GM12878 (cell line): ENCODE measurements around the gene PKM. TPM values are rescaled to one million over a fixed set of nuclear protein-coding genes. Genes with fewer than 3 reads are reported as not detected.

Source experiments
- ATAC-seq: fragments of 200-7000 bp; cut with Tn5 transposase; 3 replicates; pipeline ENCODE4 v1.9.1; 2020; ENCODE audit warnings: mild to moderate bottlenecking, moderate library complexity
- BruUV-seq: library from RNA; stranded (reverse); fragments of 400-500 nt; replicated peaks from 2 replicates; lab custom pipeline; 2021; lab: Mats Ljungman, UMichigan
- CTCF ChIA-PET: fragments of 300-600 bp; sonication (Branson Sonifier 250); formaldehyde crosslinking; extraction: SDS; loops from one replicate; lab custom pipeline; 2021; ENCODE audit warnings: inconsistent platforms; lab: Yijun Ruan, JAX
- POLR2A ChIA-PET: fragments of 350-600 bp; formaldehyde crosslinking; extraction: SDS; loops from one replicate; lab custom pipeline; 2021; ENCODE audit warnings: inconsistent platforms; lab: Charles Lee
- RAD21 ChIA-PET: fragments of 300-600 bp; sonication (Branson Sonifier 250); formaldehyde crosslinking; loops from one replicate; lab custom pipeline; 2023; ENCODE audit warnings: antibody characterized with exemption; ENCODE audit not compliant: unreplicated experiment; lab: Charles Lee
- SMC1A ChIA-PET: fragments of 300-600 bp; sonication (Branson Sonifier 250); formaldehyde crosslinking; loops from one replicate; lab custom pipeline; 2023; ENCODE audit not compliant: unreplicated experiment, uncharacterized antibody; lab: Charles Lee
- DNase-seq: peaks from one replicate; pipeline ENCODE4 v3.0.0-alpha.2; 2011; ENCODE audit warnings: low read depth, low spot score
- FAIRE-seq: peaks from 3 replicates; lab custom pipeline; 2011; peaks lifted over from hg19 to GRCh38; lab: Jason Lieb, UNC
- H2AFZ ChIP-seq: 2 replicates; pipeline ENCODE4 v1.6.0; 2011; ENCODE audit warnings: low read depth, low read length, control low read depth; ENCODE audit not compliant: control insufficient read depth
- H3K27ac ChIP-seq: 2 replicates; pipeline ENCODE4 v1.5.1; 2011; ENCODE audit warnings: control low read depth; ENCODE audit not compliant: control insufficient read depth, insufficient read depth
- H3K27me3 ChIP-seq, 2 experiments: replicated peaks in 1 of 2; 2 replicates each; pipeline versions ENCODE4 v1.6.0 to v1.6.1; 2011; ENCODE audit warnings: low read length in 1 of 2; ENCODE audit not compliant: control insufficient read depth in 2 of 2, insufficient read depth in 2 of 2
- H3K36me3 ChIP-seq, 2 experiments: 2 replicates each; pipeline ENCODE4 v1.5.1; 2011; ENCODE audit warnings: low read length in 1 of 2; ENCODE audit not compliant: control insufficient read depth in 2 of 2, insufficient read depth in 2 of 2
- H3K4me1 ChIP-seq: 2 replicates; pipeline ENCODE4 v1.6.1; 2011; ENCODE audit warnings: mild to moderate bottlenecking, low read length, moderate library complexity, mixed read lengths; ENCODE audit not compliant: control insufficient read depth, insufficient read depth
- H3K4me2 ChIP-seq: 2 replicates; pipeline ENCODE4 v1.6.0; 2011; ENCODE audit warnings: control low read depth; ENCODE audit not compliant: control insufficient read depth, insufficient read depth
- H3K4me3 ChIP-seq: fragments of 200-600 bp; sonication (generic); 2 replicates; pipeline ENCODE4 v1.5.1; 2016
- H3K79me2 ChIP-seq: 2 replicates; pipeline ENCODE4 v1.6.0; 2011; ENCODE audit warnings: low read length; ENCODE audit not compliant: control insufficient read depth, insufficient read depth
- H3K9ac ChIP-seq: 2 replicates; pipeline ENCODE4 v1.8.0; 2011; ENCODE audit warnings: low read length, control low read depth, mixed read lengths; ENCODE audit not compliant: control insufficient read depth, insufficient read depth
- H3K9me3 ChIP-seq: replicated peaks from 3 replicates; pipeline ENCODE4 v1.5.1; 2011; ENCODE audit warnings: mild to moderate bottlenecking, low read length; ENCODE audit not compliant: control insufficient read depth, insufficient read depth
- H4K20me1 ChIP-seq: 2 replicates; pipeline ENCODE4 v1.6.0; 2011; ENCODE audit not compliant: control insufficient read depth, insufficient read depth
- HDAC2 ChIP-seq: fragments of 200-600 bp; sonication (generic); IDR thresholded peaks from 2 replicates; pipeline ENCODE4 v1.6.1; 2017
- KDM1A ChIP-seq: fragments of 200-600 bp; sonication (generic); IDR thresholded peaks from 2 replicates; pipeline ENCODE4 v1.6.1; 2016; ENCODE audit warnings: borderline replicate concordance
- NR2F1 ChIP-seq: fragments of 450-650 bp; conservative IDR thresholded peaks from 2 replicates; pipeline ENCODE4 v1.6.1; 2017; ENCODE audit warnings: mild to moderate bottlenecking
- NRF1 ChIP-seq: conservative IDR thresholded peaks from 2 replicates; pipeline ENCODE4 v1.6.1; 2011; ENCODE audit warnings: mild to moderate bottlenecking, low read depth, low read length, improper control_type of control experiment
- PAX5 ChIP-seq: IDR thresholded peaks from 2 replicates; pipeline ENCODE4 v1.6.1; 2011; ENCODE audit warnings: low read depth, low read length, borderline replicate concordance
- POLR2AphosphoS2 ChIP-seq: IDR thresholded peaks from 2 replicates; pipeline ENCODE4 v1.6.1; 2011; ENCODE audit warnings: low read depth, mild to moderate bottlenecking, low read length, improper control_type of control experiment, moderate library complexity
- PRDM15 ChIP-seq: fragments of 450-650 bp; formaldehyde crosslinking; IDR thresholded peaks from 2 replicates; pipeline ENCODE4 v1.4.0; 2020; ENCODE audit warnings: mild to moderate bottlenecking, moderate library complexity
- RAD21 ChIP-seq: IDR thresholded peaks from 2 replicates; pipeline ENCODE4 v1.6.1; 2011; ENCODE audit warnings: mild to moderate bottlenecking, low read depth, low read length, moderate library complexity; ENCODE audit not compliant: insufficient read depth
- RBBP5 ChIP-seq: fragments of 200-600 bp; sonication (generic); conservative IDR thresholded peaks from 2 replicates; pipeline ENCODE4 v1.6.1; 2016
- SP1 ChIP-seq: IDR thresholded peaks from one replicate; pipeline ENCODE4 v1.6.1; 2011; ENCODE audit warnings: low read depth, low read length
- STAT3 ChIP-seq: IDR thresholded peaks from 2 replicates; pipeline ENCODE4 v1.6.1; 2011; ENCODE audit warnings: low read depth, low read length, improper control_type of control experiment
- USF1 ChIP-seq: IDR thresholded peaks from 2 replicates; pipeline ENCODE4 v1.6.1; 2011; ENCODE audit warnings: borderline replicate concordance, low read depth, mild to moderate bottlenecking, moderate library complexity, mixed read lengths, low read length; ENCODE audit not compliant: insufficient read depth; ENCODE audit errors: extremely low read length
- ZNF217 ChIP-seq: fragments of 450-650 bp; IDR thresholded peaks from 2 replicates; pipeline ENCODE4 v1.6.1; 2017; ENCODE audit warnings: antibody characterized with exemption, mild to moderate bottlenecking
- WGBS: methylation state at CpG from one replicate; pipeline ENCODE4 v1.1.6; 2016; ENCODE audit warnings: low lambda C conversion rate; ENCODE audit not compliant: insufficient replicate concordance, insufficient coverage; ENCODE audit errors: missing lambda C conversion rate; 5-methylcytosine and 5-hydroxymethylcytosine counted together
- in situ Hi-C: fragments of 300-500 bp; cut with MboI; formaldehyde crosslinking; loops from 9 replicates; pipeline ENCODE4 v1.14.3; 2018; ENCODE audit warnings: mixed read lengths
- intact Hi-C: fragments of 100-400 bp; cut with micrococcal nuclease; formaldehyde crosslinking; loops from one replicate; pipeline ENCODE4 v1.14.2; 2022; ENCODE audit not compliant: unreplicated experiment
- polyA plus RNA-seq, 11 experiments: library from polyadenylated mRNA; depleted of rRNA in 4 of 11; unstranded in 6 of 11; stranded (reverse) in 5 of 11; fragments of >200 nt; fragmentation: Nextera tagmentation in 4 of 11; fragmentation: Illumina TruSeq in 1 of 11; extraction: Ambion mirVana in 4 of 11; extraction: Trizol in 1 of 11; gene quantifications; 1 replicate in 1 of 11; 2 replicates in 10 of 11; pipeline versions ENCODE4 v1.2.1 to v1.2.3, GENCODE V29; 2011 to 2016; ENCODE audit warnings: inconsistent platforms in 2 of 11, missing spikeins in 2 of 11, low read depth in 1 of 11
- total RNA-seq, 4 experiments: library from RNA; depleted of rRNA in 3 of 4; stranded (reverse); fragments of >200 nt in 3 of 4; fragmentation: Illumina TruSeq in 1 of 4; extraction: Trizol in 1 of 4; gene quantifications; 2 replicates each; pipeline versions ENCODE4 v1.2.1 to v1.2.3, GENCODE V29; 2013 to 2021
- TF ChIP-seq, protein P1 (sequence below): fragments of 450-650 bp; IDR thresholded peaks from 2 replicates; pipeline ENCODE4 v1.6.1; 2016; ENCODE audit warnings: mild to moderate bottlenecking

PKM gene
- total and polyA plus RNA-seq, 10 of the 15 experiments (the other 5 are each of a cell fraction or from before 2014, with no cell fraction given) = 491 to 2,011 (median 1,433) TPM

- Histone ChIP-seq H3K4me1 (no peaks in the 10 kb centered on the region), H2AFZ (no peak overlapping the region), H3K9ac (no peak overlapping the region), H3K4me3 (no peak overlapping the region), H3K27me3 (peaks cover 3 to 5% of the 10 kb centered on the region in 2 experiments; a peak in 3 of 4 replicates), H3K36me3 (no peaks in the 10 kb centered on the region), H3K9me3 (no peaks in the 10 kb centered on the region), H3K27ac (no peak overlapping the region), H4K20me1 (no peaks in the 10 kb centered on the region), H3K4me2 (no peak overlapping the region), H3K79me2 (no peaks in the 10 kb centered on the region)
- no peak for DNase-seq
- ChIA-PET SMC1A (interaction anchor here (0.7 to 0.9 kb wide), 2 partner anchors 12 to 158 kb away, joined by 3 read pairs; no protein-coding TSS in a partner anchor), POLR2A (no interaction called here), CTCF (interaction anchor here (1.1 kb wide), 1 partner anchor 19 kb away, joined by 4 read pairs; no protein-coding TSS in a partner anchor), RAD21 (no interaction called here)
- BruUV-seq = no TSS peak
- 28% methylated on average over 5 of the region's 5 CpGs for WGBS
- no peak for ATAC-seq
- in situ Hi-C loops = no loop called here
- intact Hi-C loops = no loop called here
- no peak for FAIRE-seq
- TF ChIP-seq SP1 = no peak
- TF ChIP-seq ZNF217 = no peak
- TF ChIP-seq STAT3 = no peak
- no peak for TF ChIP-seq NR2F1
- no peak for TF ChIP-seq USF1
- TF ChIP-seq NRF1 = no peak
- TF ChIP-seq, protein P1, sequence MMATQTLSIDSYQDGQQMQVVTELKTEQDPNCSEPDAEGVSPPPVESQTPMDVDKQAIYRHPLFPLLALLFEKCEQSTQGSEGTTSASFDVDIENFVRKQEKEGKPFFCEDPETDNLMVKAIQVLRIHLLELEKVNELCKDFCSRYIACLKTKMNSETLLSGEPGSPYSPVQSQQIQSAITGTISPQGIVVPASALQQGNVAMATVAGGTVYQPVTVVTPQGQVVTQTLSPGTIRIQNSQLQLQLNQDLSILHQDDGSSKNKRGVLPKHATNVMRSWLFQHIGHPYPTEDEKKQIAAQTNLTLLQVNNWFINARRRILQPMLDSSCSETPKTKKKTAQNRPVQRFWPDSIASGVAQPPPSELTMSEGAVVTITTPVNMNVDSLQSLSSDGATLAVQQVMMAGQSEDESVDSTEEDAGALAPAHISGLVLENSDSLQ = no peak
- TF ChIP-seq HDAC2 = no peak
- TF ChIP-seq KDM1A = no peak
- no peak for TF ChIP-seq POLR2AphosphoS2
- TF ChIP-seq RBBP5 = no peak
- no peak for TF ChIP-seq PRDM15
- no peak for TF ChIP-seq RAD21
- TF ChIP-seq PAX5 = no peak
Observed at GRCh38 chr15:72180761-72181324, 50.1 kb downstream of the PKM start.
